ENCODE data around the gene TFPI. TPM values are rescaled to one million over a fixed set of nuclear protein-coding genes. Genes with fewer than 3 reads are reported as not detected.

TFPI gene
- polyA plus RNA-seq, 3 donors = 21.9 to 40.7 (median 35.3) TPM

DNA sequence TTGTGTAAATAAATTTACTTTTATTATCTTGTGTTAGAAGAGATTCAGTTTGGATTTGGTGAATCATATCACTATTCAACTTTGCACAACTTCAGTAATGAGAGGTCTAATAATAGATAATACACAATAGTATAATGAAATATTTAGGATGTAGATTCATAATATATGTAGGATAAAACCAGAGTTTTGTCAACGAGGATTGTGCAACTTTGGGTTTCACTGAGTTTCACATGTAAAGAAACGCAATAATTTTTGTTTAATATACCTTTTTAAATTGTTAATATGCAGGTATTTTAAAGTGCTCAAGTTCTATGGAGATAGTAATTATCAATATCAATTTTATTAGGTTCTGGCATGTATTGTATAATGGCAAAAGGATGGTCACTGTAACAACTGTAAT, 111.5 kb downstream of the TFPI start:
- 43 to 49% (median 43%) methylated on average over 2 of the region's 2 CpGs for whole genome bisulfite sequencing, 3 donors

DNA sequence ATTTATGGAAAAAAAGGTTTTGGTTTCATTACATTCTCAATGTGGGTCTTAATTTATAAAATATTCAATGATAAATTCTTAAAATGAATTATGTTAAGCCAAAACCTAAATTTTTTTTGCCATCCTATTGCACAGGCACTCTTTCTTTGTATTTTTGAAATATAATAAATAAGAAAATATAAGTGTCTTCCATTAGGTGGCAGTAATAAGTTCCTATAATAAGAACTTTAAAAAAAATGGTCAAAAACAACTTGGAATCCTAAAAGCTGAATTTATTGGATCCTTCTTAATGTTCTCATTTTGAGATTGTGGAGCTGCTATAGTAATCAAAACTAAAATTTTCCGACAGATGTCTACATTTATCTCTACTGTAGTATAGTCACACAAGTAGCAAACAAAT, 111.9 kb downstream of the TFPI start:
- 63 to 87% (median 79%) methylated on average over 1 of the region's 1 CpG for WGBS, 3 donors
- no peak overlapping the region for H3K27ac ChIP-seq (ENCODE audit: low read depth, low read length)

More for the DNA sequence above, 111.5 kb downstream of the TFPI start:
- H3K27ac ChIP-seq (ENCODE audit: low read depth, low read length) = no peak overlapping the region

DNA sequence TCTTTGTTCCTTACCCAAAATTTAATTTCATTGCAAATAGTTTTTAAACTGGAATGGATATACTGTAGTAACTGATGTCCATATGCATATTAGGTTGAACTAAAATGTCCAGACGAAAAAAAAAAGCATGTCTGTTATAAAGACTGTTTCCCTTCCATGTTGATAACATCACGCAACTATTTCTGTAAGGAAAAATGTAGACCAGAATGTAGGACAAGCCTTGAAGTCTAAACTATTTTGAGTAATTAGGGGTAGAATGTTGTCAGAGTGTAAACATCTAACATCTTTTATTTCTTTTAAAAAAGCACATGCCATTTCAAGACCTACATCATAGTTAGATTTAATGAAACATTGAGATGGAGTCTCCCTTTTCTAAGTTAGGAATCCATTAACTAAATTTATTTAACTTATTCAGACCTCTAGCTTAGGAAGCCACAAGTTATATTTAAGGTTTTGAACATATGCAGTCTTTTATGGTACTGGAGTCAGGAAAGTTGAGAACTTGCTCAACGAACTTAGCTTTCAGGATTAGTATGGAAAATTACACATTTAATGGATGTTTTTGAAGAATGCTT, 114.0 kb downstream of the TFPI start:
- WGBS, 3 donors = 63 to 86% (median 85%) methylated on average over 3 of the region's 3 CpGs
- H3K27ac ChIP-seq (ENCODE audit: low read depth, low read length) = no peak overlapping the region

DNA sequence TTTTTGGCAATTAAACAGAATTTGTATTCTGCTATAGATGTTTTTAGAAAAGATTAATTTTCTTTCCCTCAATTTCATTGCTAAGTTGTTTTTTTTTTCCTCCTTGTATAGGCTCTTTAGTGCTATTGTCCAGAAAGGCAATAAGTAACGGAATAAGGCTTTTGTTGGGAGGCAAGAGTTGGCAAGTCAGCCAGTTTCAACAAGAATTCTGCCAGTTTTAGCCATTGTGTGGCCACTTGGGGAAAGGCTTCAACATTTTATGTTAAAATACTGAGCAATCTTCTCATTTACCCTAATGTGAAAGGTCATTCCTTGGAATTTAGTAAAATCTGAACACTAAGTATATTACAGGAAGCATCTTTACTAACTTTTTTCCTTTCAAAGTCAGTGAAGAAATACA, 115.8 kb downstream of the TFPI start:
- WGBS, 3 donors = 45 to 80% (median 74%) methylated on average over 1 of the region's 1 CpG
- no peak overlapping the region for H3K27ac ChIP-seq (ENCODE audit: low read depth, low read length)

DNA sequence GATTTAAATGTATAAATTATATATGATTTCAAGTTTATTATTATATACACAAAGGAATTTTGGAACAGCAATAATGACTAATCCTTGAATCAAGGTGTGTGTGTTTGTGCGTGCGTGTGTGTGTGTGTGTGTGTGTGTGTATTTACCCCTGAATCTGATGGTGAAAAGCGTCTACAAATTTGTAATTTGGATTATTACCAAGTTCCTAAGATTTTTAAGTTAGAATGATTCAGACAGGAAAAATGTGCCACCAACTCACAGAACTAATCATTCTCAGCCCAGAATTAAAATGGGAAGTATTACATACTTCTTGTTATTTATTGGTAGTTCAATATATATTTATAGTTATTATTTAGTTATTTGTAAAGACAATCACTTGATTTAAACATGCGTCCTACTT, 118.5 kb downstream of the TFPI start:
- no peak overlapping the region for H3K27ac ChIP-seq (ENCODE audit: low read depth, low read length)
- WGBS, 3 donors = 50 to 63% (median 53%) methylated on average over 4 of the region's 4 CpGs

DNA sequence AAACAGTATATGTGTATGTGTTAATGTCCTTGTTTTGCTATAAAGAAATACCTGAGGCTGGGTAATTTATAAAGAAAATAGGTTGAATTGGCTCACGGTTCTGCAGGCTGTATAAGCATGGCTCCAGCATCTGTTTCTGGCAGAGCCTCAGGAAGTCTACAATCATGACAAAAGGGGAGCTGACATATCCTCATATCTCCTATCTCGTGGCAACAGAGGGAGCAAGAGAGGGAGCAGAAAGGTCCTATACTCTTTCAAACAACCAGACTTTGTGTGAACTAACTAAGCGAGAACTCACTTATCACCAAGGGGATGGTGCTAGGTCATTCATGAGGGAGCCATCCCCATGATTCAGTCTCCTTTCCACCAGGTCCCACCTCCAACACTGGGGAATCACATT, 119.2 kb downstream of the TFPI start:
- WGBS, 3 donors = 79 to 83% (median 80%) methylated on average over 3 of the region's 3 CpGs
- no peak overlapping the region for H3K27ac ChIP-seq (ENCODE audit: low read depth, low read length)

DNA sequence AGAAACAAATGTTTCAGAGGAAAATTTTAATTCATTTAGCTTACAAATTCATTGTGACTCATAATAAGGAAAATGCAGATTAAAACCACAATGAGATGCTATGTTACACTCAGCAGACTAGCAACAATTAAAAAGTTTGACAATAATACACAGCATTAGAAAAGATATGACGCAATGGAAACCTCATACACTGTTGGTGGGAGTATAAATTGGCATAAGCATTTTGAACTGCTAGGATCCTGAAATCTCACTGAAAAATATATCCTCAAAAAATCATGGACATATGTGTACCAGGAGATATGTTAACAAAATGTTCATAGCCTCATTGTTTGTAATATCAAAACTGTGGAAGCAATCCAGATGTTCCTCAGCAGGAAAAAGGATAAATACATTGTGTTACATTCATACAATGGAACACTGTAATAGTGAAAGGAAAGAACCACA, 119.9 kb downstream of the TFPI start:
- 79 to 89% (median 79%) methylated on average over 1 of the region's 1 CpG for WGBS, 3 donors
- H3K27ac ChIP-seq (ENCODE audit: low read depth, low read length) = no peak overlapping the region

DNA sequence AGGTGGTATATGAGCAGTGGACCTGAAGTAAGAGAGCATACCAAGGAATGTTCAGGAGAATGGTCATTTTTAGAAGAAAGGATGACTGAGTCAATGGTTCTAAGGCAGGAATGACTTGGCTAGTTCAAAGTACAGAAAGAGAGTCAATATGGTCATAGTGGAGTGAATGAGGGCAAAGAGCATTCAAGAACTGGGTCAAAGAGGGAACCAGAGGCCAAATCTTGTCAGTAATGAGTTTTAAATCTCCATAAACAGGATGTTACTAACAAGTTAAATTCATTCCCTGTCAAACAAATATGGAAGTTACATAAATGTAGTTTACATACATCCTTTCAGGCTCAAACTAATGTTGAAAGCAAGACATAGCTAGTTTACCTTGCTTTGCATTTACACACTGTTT, 122.3 kb downstream of the TFPI start:
- no peak overlapping the region for H3K27ac ChIP-seq (ENCODE audit: low read depth, low read length)

DNA sequence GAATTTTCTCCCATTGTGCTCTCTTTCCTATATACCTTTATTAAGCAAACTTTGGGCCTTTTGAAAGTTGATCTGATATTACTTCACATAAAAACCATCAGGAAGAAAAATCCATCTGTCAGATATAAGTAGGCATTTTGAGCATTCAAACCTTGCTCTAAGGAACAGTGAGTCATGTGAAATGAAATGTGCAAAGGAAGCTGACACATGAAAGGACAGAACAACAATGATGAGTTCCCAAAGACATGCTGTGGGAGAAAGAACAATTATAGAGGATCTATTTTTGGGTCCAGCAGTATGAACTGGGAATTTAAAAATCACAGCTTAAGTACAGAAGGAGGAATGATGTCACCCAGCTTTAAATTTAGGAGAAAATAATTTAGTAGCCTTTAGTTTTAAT, 124.2 kb downstream of the TFPI start:
- no peak overlapping the region for H3K27ac ChIP-seq (ENCODE audit: low read depth, low read length)

DNA sequence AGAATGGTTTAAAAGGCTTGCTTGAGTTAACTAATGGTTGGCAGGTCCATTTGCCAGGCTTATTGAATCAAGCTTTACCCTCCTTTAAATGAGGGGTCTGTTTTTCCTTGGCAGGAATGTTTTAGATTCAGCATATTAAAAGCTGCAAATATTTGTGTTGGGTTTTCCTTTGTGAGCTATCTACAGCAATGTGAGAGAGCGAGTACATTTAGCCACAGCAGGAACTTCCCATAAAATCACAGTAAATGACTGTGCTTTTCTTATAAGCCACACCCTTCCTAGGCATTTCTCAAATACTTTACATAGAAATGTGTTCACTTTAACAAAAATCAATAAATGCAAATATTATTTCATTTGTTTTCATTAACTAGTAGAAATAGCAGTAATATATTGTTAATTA, 130.1 kb downstream of the TFPI start:
- H3K27ac ChIP-seq (ENCODE audit: low read depth, low read length) = no peak overlapping the region
- WGBS, 3 donors = 63 to 66% (median 64%) methylated on average over 1 of the region's 1 CpG

DNA sequence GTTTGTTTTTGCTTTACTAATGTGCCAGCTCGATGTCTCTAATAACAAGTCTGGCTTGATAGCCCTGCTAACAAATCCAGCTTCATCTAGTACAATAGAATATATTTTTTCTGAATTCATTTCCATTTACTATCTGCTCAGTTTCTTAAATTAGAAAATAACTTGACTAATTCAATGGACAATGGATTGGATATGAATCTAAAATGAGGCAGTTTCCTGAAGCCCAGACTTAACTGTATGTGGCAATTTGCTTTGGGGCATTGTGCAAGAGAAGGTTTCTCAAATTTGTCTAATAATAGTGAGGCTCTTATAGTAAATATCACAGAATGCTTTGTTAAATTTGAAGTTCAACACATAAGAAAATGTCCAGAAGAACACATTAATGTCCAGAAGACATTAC, 132.0 kb downstream of the TFPI start:
- H3K27ac ChIP-seq (ENCODE audit: low read depth, low read length) = no peak overlapping the region
- 67 to 80% (median 68%) methylated on average over 1 of the region's 1 CpG for WGBS, 3 donors

DNA sequence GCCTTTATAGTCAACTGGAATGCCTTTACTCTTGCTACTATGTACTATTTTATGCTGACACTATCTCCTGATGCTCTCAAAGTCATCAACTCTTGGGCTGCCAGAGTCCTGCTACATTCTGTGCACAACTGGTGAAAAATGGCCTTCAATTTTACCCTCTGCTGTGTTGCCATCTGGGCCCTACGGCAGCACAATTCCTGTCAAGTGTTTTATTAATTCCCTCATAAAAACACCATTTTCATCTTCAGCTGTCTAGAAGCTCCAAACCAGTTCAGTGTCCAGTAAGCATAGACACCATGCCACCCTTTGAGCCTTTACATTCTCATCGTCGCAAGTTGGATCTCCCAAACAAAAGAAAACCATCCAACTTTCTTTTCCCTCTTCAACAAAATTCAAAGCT, 132.7 kb downstream of the TFPI start:
- no peak overlapping the region for H3K27ac ChIP-seq (ENCODE audit: low read depth, low read length)
- 85 to 91% (median 88%) methylated on average over 3 of the region's 3 CpGs for WGBS, 3 donors

DNA sequence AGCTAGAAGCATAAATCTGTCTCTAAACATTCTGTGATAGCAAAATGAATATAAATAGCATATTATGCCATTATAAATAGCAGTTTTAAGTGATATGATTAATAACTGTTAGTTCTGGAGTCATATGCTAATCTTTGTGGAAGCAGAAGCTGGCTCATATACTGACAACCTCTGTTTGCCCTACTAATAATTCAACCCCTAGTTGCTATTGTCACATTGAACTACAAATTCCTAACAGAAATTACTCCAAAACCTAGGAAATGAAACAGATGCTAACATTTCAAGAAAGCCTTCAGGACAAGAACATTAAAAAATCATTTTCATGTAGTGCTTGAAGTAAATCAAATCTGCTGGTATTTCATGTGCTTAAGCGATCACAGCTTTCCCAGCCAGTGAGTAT, 134.4 kb downstream of the TFPI start:
- H3K27ac ChIP-seq (ENCODE audit: low read depth, low read length) = no peak overlapping the region
- 79 to 90% (median 82%) methylated on average over 1 of the region's 1 CpG for WGBS, 3 donors

DNA sequence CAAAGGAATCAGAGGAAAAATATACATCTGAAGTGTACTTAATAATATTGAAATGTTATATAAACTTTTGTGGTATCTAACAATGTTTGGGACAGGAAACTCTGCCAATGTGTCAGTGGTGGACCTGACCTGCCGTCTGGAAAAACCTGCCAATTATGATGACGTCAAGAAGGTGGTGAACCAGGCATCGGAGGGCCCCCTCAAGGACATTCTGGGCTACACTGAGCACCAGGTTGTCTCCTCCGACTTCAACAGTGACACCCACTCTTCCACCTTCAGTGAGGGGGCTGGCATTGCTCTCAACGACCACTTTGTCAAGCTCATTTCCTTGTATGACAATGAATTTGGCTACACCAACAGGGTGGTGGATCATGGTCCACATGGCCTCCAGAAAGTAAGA, 138.8 kb downstream of the TFPI start:
- no peak overlapping the region for H3K27ac ChIP-seq (ENCODE audit: low read depth, low read length)
- 72 to 87% (median 84%) methylated on average over 5 of the region's 5 CpGs for WGBS, 3 donors

Other genes with a start within 250 kb of the TFPI start
- gene CALCRL, start 106.2 kb downstream of the TFPI start, polyA plus RNA-seq = 10 to 100 TPM in 2 of 3 donors, 1 to 10 TPM in 1; 7.4 to 59.2 (median 41.2) TPM

Data from adipose tissue (tissue), 3 donors.